NCI-H1417 treated with DMSO at 0.1 percent for 48 hours (cell line): ENCODE results near the gene DMRT1.
"Not testable (repeated sequence)": the region's sequence is repeated elsewhere in the genome, so short reads cannot be mapped to it uniquely, and the experiment has no call there.

Experiments
- DNase-seq: peaks from one replicate; lab custom pipeline; 2025; lab: John Stamatoyannopoulos, UW

Gene DMRT1

DNA sequence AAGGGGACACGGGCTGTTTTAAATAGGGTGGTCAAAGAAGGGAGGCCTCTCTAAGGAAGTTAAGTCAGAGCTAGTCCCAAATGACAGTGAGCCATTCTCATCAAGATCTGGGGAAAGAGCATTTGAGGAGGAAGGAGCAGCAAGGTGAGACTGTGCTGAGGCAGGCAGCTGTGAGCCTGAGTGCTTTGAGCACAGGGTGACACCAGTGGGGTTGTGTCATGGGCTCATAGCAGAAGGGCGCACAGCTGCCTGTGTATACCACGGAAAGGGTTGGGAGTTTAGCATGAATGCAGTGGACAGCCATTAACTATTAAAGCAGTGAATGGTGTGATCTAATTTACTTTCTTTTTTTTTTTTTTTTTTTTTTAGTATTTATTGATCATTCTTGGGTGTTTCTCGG lies 19.2 kb downstream of the DMRT1 start:
- no peak for DNase-seq

DNA sequence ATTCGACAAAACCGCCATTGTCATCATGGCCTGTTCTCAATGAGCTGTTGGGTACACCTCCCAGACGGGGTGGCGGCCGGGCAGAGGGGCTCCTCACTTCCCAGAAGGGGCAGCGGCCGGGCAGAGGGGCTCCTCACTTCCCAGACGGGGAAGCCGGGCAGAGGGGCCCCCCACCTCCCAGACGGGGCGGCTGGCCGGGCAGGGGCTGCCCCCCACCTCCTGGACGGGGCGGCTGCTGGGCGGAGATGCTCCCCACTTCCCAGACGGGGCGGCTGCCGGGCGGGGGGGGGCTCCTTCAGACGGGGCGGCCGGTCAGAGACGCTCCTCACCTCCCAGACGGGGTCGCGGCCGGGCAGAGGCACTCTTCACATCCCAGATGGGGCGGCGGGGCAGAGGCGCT lies 20.0 kb downstream of the DMRT1 start:
- not testable (repeated sequence) for DNase-seq

GRCh38 chr9:875119-875962 lies 33.8 kb downstream of the DMRT1 start:
- no peak for DNase-seq

DNA sequence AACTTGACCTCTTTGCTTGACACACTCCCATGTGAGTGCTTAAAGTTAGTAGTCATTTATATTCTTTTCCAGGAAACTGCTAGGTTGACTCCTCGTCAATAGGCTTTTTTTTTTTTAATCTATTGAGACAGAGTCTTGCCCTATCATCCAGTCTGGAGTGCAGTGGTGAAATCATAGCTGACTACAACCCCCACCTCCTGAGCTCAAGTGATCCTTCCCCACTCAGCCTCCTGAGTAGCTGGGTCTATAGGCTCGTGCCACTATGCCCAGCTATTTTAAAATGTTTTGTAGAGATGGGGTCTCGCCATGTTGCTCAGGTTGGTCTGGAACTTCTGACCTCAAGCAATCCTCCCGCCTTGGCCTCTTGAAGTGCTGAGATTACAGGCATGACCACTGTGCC lies 34.9 kb downstream of the DMRT1 start:
- DNase-seq = no peak

- no peak for DNase-seq
Observed at GRCh38 chr9:878239-878638, 36.7 kb downstream of the DMRT1 start.

DNA sequence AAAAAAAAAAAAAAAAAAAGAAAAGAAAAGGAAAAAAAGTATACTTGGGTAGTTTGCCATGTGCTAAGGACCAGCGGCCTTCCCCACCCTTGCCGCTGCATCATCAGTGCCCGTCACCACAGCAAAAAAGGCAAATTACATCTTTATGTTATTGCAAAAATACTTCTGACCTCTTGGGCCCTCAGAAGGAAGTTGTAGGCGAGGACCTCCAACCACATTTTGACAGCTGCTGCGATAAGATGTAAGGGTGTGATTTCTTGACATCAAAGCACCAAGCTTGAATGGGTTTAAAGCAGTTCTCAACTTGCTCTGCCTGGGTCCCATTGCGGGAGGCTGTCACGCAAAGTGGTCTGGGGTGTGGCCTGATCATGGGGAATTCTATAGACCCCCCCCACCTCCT lies 39.2 kb downstream of the DMRT1 start:
- no peak for DNase-seq

DNA sequence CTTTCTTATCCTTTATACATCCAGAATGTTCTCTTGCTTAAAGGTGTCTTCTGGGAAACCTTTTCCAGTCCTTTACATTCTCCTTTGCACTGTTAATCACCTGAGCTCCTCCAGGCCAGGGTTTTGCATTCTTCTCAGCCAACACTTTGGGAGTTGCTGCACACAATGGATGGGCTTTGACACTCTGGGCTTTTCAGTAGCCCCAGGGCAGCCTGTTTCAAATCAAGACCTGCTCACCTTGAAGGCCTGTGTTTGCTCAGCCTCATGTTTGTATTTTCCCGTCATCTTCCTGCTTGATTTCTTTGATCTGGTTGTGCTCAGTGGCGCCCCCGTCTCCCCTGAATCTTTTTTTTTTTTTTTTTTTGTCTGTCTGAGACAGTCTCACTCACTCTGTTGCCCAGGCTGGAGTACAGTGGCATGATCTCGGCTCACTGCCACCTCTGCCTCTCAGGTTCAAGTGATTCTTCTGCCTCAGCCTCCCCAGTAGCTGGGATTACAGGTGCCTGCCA lies 41.0 kb downstream of the DMRT1 start:
- no peak for DNase-seq

- DNase-seq = no peak
Observed at GRCh38 chr9:883011-883410, 41.5 kb downstream of the DMRT1 start.

DNA sequence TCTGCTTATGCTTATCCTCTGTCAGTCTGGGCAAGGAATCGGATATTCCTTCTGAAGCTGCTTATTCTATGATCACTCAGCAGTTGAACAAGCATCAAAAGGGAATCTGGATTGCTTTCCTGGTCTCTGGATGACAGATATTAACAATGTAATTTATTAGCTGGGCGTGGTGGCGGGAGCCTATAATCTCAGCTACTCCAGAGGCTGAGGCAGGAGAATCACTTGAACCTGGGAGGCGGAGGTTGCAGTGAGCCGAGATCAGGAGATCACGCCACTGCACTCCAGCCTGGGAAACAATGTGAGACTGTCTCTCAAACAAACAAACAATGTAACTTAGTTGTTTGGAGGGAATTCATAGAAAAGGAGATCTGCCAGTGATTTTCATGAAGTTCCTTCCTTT lies 45.4 kb downstream of the DMRT1 start:
- DNase-seq = no peak

- no peak for DNase-seq
Observed at GRCh38 chr9:892123-892522, 50.6 kb downstream of the DMRT1 start.

GRCh38 chr9:893115-893514 lies 51.6 kb downstream of the DMRT1 start:
- DNase-seq = no peak

GRCh38 chr9:893843-894420 lies 52.4 kb downstream of the DMRT1 start:
- DNase-seq = no peak

DNA sequence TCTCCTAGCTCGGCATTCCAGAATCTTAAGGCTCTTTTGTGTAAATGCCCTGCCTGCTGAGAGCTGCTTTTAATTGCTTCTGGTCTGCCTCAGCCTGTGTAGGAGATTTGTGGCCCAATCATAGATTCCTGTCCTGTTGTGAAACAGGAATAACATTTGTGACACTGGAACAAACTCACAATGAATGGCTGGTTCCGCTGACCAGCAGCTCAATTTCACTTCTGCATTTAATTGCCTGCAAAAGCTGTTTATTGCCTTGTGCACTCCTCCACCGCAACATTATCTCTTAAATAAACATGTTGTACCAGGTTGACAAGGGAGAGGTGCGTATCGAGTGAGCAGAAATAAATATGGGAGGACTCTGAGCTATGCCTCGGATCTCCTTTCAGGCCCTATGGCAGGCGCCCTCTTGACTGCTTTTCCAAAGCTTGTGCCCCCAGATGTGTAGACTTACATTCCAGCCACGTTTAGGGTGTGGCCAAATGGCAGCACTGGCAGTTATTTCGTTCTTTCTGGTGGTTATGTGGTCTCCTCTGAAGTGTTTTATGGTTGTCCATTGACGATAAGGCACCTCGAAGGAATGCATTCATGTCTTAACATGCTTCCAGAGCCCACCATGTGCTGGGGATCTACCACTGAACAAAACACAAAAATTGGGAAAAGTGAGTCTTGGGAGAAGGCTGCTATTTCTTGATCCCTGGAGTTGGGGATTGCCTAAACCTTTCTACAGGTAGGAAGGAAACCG lies 58.1 kb downstream of the DMRT1 start:
- no peak for DNase-seq

- DNase-seq = no peak
Observed at GRCh38 chr9:903886-904285, 62.4 kb downstream of the DMRT1 start.

- DNase-seq = no peak
Observed at GRCh38 chr9:905906-906305, 64.4 kb downstream of the DMRT1 start.

DNA sequence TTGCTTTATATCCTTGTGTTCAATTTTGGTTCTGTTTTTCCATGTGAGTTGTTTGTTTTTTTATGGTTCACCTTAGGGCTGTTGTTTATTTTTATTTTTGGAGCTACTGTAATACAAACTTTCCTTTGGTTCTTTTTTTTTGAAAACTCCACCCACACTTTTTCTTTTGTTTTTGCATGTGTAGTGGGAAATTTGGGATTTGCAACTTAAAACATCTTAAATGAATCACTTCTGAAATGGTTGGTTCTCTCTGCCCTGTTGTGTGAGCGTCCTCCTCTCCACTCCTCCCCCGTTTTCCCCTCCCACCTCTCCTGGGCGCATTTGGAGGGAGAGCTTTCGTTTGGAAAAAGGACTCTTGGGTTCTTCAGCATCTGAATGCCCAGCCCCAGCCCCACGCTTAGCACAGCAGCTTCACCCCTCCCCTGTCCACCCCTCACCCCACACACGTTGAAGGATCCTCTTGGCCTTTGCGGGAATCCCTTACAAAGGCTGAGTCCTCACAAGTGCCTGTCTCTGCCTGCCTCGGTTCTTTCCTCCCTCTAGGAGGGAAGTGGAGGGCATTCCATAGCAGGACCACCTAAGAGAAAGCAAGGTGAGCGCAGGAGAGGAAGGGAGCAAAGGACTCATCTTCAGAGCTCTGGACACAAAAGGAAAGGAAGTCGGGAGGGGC lies 67.2 kb downstream of the DMRT1 start:
- no peak for DNase-seq

DNA sequence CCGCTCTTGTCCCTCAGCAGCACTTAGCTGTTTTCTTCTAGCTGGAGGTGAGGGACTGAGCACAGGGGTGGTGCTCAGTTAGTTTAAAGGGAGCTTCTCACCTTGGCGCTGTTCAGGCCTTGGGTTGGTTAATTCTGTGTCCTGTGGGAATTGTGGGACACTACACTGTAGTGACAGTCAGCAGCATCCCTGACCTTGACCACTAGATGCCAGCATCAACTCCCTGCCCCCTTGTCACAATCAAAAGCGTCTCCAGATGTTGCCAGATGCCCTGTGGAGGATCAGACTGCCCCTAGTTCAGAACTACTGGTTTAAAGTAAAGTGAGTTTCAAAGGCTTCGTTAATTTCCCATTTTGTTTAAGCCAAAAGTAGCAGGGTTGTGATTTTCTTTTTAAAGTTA lies 69.5 kb downstream of the DMRT1 start:
- DNase-seq = no peak

- no peak for DNase-seq
Observed at GRCh38 chr9:912776-913175, 71.3 kb downstream of the DMRT1 start.

- not testable (repeated sequence) for DNase-seq
Observed at GRCh38 chr9:913526-913925, 72.0 kb downstream of the DMRT1 start.

DNA sequence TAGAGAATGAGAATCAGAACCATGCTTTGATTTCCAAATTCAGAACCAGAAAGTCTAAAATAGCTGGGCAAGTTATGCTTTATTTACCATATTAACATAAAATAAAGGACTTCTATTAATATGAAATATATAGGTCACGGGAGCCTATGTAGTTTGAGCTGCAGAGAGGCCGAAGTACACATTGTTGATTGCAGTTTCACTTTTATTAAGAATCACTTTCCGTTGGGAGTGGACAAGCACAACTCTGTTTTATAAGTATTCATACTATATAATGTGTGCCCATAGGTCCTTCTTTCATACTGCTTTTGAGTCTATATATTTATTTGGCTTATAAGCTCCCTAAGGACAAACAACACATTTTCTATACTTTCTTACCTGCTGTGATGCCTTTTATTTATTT lies 76.2 kb downstream of the DMRT1 start:
- no peak for DNase-seq

DNA sequence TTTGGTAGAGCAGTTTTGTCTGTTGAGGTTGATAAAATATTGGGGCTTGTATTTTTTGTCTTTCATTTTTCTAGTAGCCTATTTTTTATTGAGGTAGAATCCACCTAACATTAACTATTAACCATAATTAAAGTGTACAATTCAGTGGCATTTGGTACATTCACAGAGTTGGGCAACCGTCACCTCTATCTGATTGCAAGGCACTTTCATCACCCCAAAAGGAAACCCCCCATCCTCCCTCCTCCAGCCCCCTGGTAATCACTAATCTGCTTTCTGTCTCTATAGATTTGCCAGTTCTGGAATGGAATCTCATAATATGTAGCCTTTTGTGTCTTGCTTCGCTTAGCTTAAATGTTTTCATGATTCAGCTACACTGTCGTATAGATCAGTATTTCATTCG lies 79.4 kb downstream of the DMRT1 start:
- DNase-seq = no peak

- DNase-seq = no peak
Observed at GRCh38 chr9:922171-922570, 80.7 kb downstream of the DMRT1 start.
